Measurements from ENCODE around the gene ILF3. TPM values are rescaled to one million over a fixed set of nuclear protein-coding genes. Genes with fewer than 3 reads are reported as not detected.

The ILF3 gene
- total RNA-seq, 6 experiments from 2014 or later: 227 to 298 (median 277) TPM

- no peaks in the 10 kb centered on the region for H3K36me3 Mint-ChIP-seq (ENCODE audit: low read depth)
- H3K4me1 Mint-ChIP-seq (ENCODE audit: low read depth): 0 out of 2 replicates have a peak, but pooled peaks cover under 1% of the 10 kb centered on the region
- TF ChIP-seq CTCF (IDR thresholded peaks at IDR 0.05): no peak
- no peak for DNase-seq
- no peak overlapping the region for H3K4me3 Mint-ChIP-seq
- no peaks in the 10 kb centered on the region for H3K9me3 Mint-ChIP-seq
- H3K27me3 Mint-ChIP-seq (ENCODE audit: insufficient read depth): peaks cover 2% of the 10 kb centered on the region; the same call in 1 of the 2 replicates
- H3K27ac Mint-ChIP-seq: no peak overlapping the region
Observed at GRCh38 chr19:10707440-10707839, 53.3 kb downstream of the ILF3 start.

- Mint-ChIP-seq H3K4me3 (no peak overlapping the region), H3K4me1 (ENCODE audit: low read depth) (no peaks in the 10 kb centered on the region), H3K27ac (no peak overlapping the region), H3K27me3 (ENCODE audit: insufficient read depth) (peaks cover 2% of the 10 kb centered on the region; the same call in 1 of the 2 replicates), H3K9me3 (no peaks in the 10 kb centered on the region), H3K36me3 (ENCODE audit: low read depth) (no peaks in the 10 kb centered on the region)
- DNase-seq: no peak
- no peak for TF ChIP-seq CTCF (IDR thresholded peaks at IDR 0.05)
Observed at GRCh38 chr19:10708291-10708690, 54.1 kb downstream of the ILF3 start.

- no peak overlapping the region for H3K27ac Mint-ChIP-seq
- TF ChIP-seq CTCF (IDR thresholded peaks at IDR 0.05): no peak
- H3K9me3 Mint-ChIP-seq: no peaks in the 10 kb centered on the region
- peaks cover 3% of the 10 kb centered on the region for H3K4me1 Mint-ChIP-seq (ENCODE audit: low read depth)
- no peak overlapping the region for H3K4me3 Mint-ChIP-seq
- H3K36me3 Mint-ChIP-seq (ENCODE audit: low read depth): no peaks in the 10 kb centered on the region; the same call in 1 of the 2 replicates
- no peak for DNase-seq
- no peaks in the 10 kb centered on the region for H3K27me3 Mint-ChIP-seq (ENCODE audit: insufficient read depth)
Observed at GRCh38 chr19:10712045-10712444, 57.9 kb downstream of the ILF3 start.

- no peak for DNase-seq
- Mint-ChIP-seq H3K4me3 (no peak overlapping the region), H3K27me3 (ENCODE audit: insufficient read depth) (no peaks in the 10 kb centered on the region), H3K9me3 (no peaks in the 10 kb centered on the region), H3K27ac (no peak overlapping the region), H3K4me1 (ENCODE audit: low read depth) (peaks cover 7% of the 10 kb centered on the region), H3K36me3 (ENCODE audit: low read depth) (no peaks in the 10 kb centered on the region; the same call in 1 of the 2 replicates)
- TF ChIP-seq CTCF (IDR thresholded peaks at IDR 0.05): no peak
Observed at GRCh38 chr19:10712754-10713153, 58.6 kb downstream of the ILF3 start.

GRCh38 chr19:10713317-10713716 is 59.2 kb downstream of the ILF3 start:
- no peak for DNase-seq
- Mint-ChIP-seq H3K27ac (no peak overlapping the region), H3K9me3 (no peaks in the 10 kb centered on the region), H3K36me3 (ENCODE audit: low read depth) (no peaks in the 10 kb centered on the region; the same call in 1 of the 2 replicates), H3K4me1 (ENCODE audit: low read depth) (peaks cover 7% of the 10 kb centered on the region), H3K4me3 (no peak overlapping the region), H3K27me3 (ENCODE audit: insufficient read depth) (no peaks in the 10 kb centered on the region)
- no peak for TF ChIP-seq CTCF (IDR thresholded peaks at IDR 0.05)

GRCh38 chr19:10717054-10717355 is 62.9 kb downstream of the ILF3 start:
- Mint-ChIP-seq H3K36me3 (ENCODE audit: low read depth) (no peaks in the 10 kb centered on the region; the same call in 1 of the 2 replicates), H3K4me3 (peak overlapping the region; percentile 82), H3K27ac (peak overlapping the region; percentile 59; the same call in 1 of the 2 replicates), H3K9me3 (no peaks in the 10 kb centered on the region), H3K4me1 (ENCODE audit: low read depth) (peaks cover 16% of the 10 kb centered on the region), H3K27me3 (ENCODE audit: insufficient read depth) (no peaks in the 10 kb centered on the region; the same call in 1 of the 2 replicates)
- TF ChIP-seq CTCF (IDR thresholded peaks at IDR 0.05): no peak
- DNase-seq: no peak

Data from HFFc6 (cell line).